Neural cell (in vitro differentiated cells): ENCODE measurements around the gene IGSF11. TPM values are rescaled to one million over a fixed set of nuclear protein-coding genes. Genes with fewer than 3 reads are reported as not detected.

Source experiments
- H2AFZ ChIP-seq: fragments of 200-600, 300-800 bp; sonication (generic), shearing (Covaris generic); 2 replicates; pipeline ENCODE4 v1.6.0; 2014; ENCODE audit warnings: low read depth, mild to moderate bottlenecking, antibody characterized with exemption, low read length, moderate library complexity
- H3F3A ChIP-seq: fragments of 200-600 bp; shearing (Covaris generic); 2 replicates; pipeline ENCODE4 v1.6.1; 2016; ENCODE audit warnings: mild to moderate bottlenecking, moderate library complexity, mixed read lengths, antibody characterized with exemption, low read length; ENCODE audit not compliant: insufficient read depth, poor library complexity, severe bottlenecking
- H3K27ac ChIP-seq: fragments of 200-600, 300-800 bp; sonication (generic), shearing (Covaris generic); 2 replicates; pipeline ENCODE4 v1.5.1; 2014; ENCODE audit warnings: mild to moderate bottlenecking, low read length, moderate library complexity
- H3K27me3 ChIP-seq: fragments of 300-800, 200-600 bp; sonication (generic), shearing (Covaris generic); 2 replicates; pipeline ENCODE4 v1.6.0; 2014; ENCODE audit warnings: mild to moderate bottlenecking, low read depth, low read length, moderate library complexity; ENCODE audit not compliant: insufficient read depth
- H3K36me3 ChIP-seq: fragments of 300-800, 200-600 bp; sonication (generic), shearing (Covaris generic); 2 replicates; pipeline ENCODE4 v1.5.1; 2014; ENCODE audit warnings: mild to moderate bottlenecking, antibody characterized with exemption, low read length, moderate library complexity; ENCODE audit not compliant: insufficient read depth
- H3K4me2 ChIP-seq: fragments of 300-800, 200-600 bp; sonication (generic), shearing (Covaris generic); 2 replicates; pipeline ENCODE4 v1.6.0; 2014; ENCODE audit warnings: mild to moderate bottlenecking, low read length
- H3K4me3 ChIP-seq: fragments of 300-800, 200-600 bp; sonication (generic), shearing (Covaris generic); 2 replicates; pipeline ENCODE4 v1.5.1; 2014; ENCODE audit warnings: mild to moderate bottlenecking, low read length, moderate library complexity
- H3K79me2 ChIP-seq: fragments of 200-600 bp; shearing (Covaris generic); replicated peaks from 2 replicates; pipeline ENCODE4 v1.6.0; 2014; ENCODE audit warnings: mild to moderate bottlenecking, low read length, moderate library complexity; ENCODE audit not compliant: insufficient read depth
- H3K9ac ChIP-seq: fragments of 300-800, 200-600 bp; sonication (generic), shearing (Covaris generic); 2 replicates; pipeline ENCODE4 v1.6.1; 2016; ENCODE audit warnings: mild to moderate bottlenecking, low read length, mixed read lengths
- H3K9me2 ChIP-seq: fragments of 200-600 bp; shearing (Covaris generic); 2 replicates; pipeline ENCODE4 v1.6.1; 2016; ENCODE audit warnings: mild to moderate bottlenecking, low read length, mixed read lengths; ENCODE audit not compliant: insufficient read depth
- H3K9me3 ChIP-seq: fragments of 200-600, 300-800 bp; sonication (generic), shearing (Covaris generic); 2 replicates; pipeline ENCODE4 v1.6.1; 2016; ENCODE audit warnings: mild to moderate bottlenecking, mixed run types, low read length, moderate library complexity, mixed read lengths
- H4K20me1 ChIP-seq: fragments of 200-600 bp; shearing (Covaris generic); 2 replicates; pipeline ENCODE4 v1.6.1; 2016; ENCODE audit warnings: mild to moderate bottlenecking, mixed run types; ENCODE audit not compliant: insufficient read depth
- EP300 ChIP-seq: fragments of 450-650 bp; conservative IDR thresholded peaks from 2 replicates; pipeline ENCODE4 v1.6.1; 2014; ENCODE audit warnings: antibody characterized with exemption, mild to moderate bottlenecking, moderate library complexity; ENCODE audit not compliant: poor library complexity, severe bottlenecking
- EZH2 ChIP-seq: fragments of 200-600, 300-800 bp; shearing (Covaris generic), sonication (generic); IDR thresholded peaks from 2 replicates; pipeline ENCODE4 v1.6.1; 2014; ENCODE audit warnings: antibody characterized with exemption, low read length, borderline replicate concordance, mild to moderate bottlenecking; ENCODE audit not compliant: insufficient read depth, poor library complexity, severe bottlenecking
- MXI1 ChIP-seq: fragments of 450-650 bp; conservative IDR thresholded peaks from 2 replicates; pipeline ENCODE4 v1.6.1; 2014; ENCODE audit warnings: antibody characterized with exemption, mild to moderate bottlenecking; ENCODE audit not compliant: poor library complexity, severe bottlenecking
- POLR2AphosphoS5 ChIP-seq: IDR thresholded peaks from 2 replicates; pipeline ENCODE4 v1.6.1; 2012
- RAD21 ChIP-seq: fragments of 450-650 bp; conservative IDR thresholded peaks from 2 replicates; pipeline ENCODE4 v1.6.1; 2014; ENCODE audit warnings: antibody characterized with exemption, mild to moderate bottlenecking, moderate library complexity
- SMC3 ChIP-seq: fragments of 450-650 bp; conservative IDR thresholded peaks from 2 replicates; pipeline ENCODE4 v1.6.1; 2014; ENCODE audit warnings: antibody characterized with exemption, mild to moderate bottlenecking, moderate library complexity; ENCODE audit not compliant: poor library complexity
- TAF1 ChIP-seq: IDR thresholded peaks from 2 replicates; pipeline ENCODE4 v1.6.1; 2012; ENCODE audit warnings: low read depth
- polyA plus RNA-seq: library from polyadenylated mRNA; depleted of rRNA; stranded (reverse); fragments of >200 nt; gene quantifications from 2 replicates; pipeline ENCODE4 v1.2.3, GENCODE V29; 2014
- TF ChIP-seq, protein P1 (sequence below): fragments of 450-650 bp; IDR thresholded peaks from 2 replicates; pipeline ENCODE4 v1.5.1; 2014; ENCODE audit warnings: antibody characterized with exemption, mild to moderate bottlenecking, moderate library complexity; ENCODE audit not compliant: poor library complexity, severe bottlenecking
- TF ChIP-seq, protein P2 (sequence below): IDR thresholded peaks from 2 replicates; pipeline ENCODE4 v1.6.1; 2012; ENCODE audit warnings: borderline replicate concordance

IGSF11 gene
- polyA plus RNA-seq, 1 donor from 2014 or later, result 1.2 TPM

DNA sequence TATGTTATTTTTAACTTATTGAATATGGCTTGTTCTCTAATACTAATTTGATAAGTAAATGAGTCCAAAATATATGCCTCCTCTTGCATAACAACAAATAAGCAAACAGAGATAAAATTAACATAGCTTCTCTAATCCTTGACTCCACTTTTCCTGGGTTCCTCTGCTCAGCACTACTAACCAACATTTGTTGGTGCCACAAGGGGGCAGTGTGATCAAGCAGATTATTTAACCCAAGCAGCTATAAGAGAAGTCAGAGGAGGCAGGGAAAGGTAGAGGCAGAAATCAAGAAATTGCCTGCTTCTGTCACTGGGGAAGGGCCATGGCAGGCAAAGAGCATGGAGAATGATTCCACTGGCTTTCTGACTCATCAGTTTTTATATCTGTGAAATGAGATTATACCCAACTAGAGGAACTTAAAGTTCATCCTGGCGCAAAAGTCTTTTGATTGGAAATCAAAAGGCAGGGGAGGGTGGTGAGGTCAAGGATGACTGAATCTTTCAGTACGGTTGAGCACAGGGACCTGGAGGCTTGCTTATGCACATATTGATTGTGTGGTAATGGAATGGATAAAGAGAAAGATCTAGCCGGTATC lies 152.2 kb downstream of the IGSF11 start:
- Histone ChIP-seq H3K4me2 (no peak overlapping the region), H3F3A (no peaks in the 10 kb centered on the region), H4K20me1 (no peaks in the 10 kb centered on the region), H3K79me2 (no peaks in the 10 kb centered on the region), H3K9me2 (no peaks in the 10 kb centered on the region), H3K27me3 (no peaks in the 10 kb centered on the region), H3K36me3 (no peaks in the 10 kb centered on the region), H3K27ac (no peak overlapping the region), H3K9me3 (no peaks in the 10 kb centered on the region), H3K9ac (no peak overlapping the region), H2AFZ (no peak overlapping the region), H3K4me3 (no peak overlapping the region)
- TF ChIP-seq TAF1 (no peak), POLR2AphosphoS5 (no peak), MXI1 (no peak), EZH2 (no peak), SMC3 (peak; percentile 92), EP300 (no peak), RAD21 (peak; percentile 88)
- TF ChIP-seq, protein P1, sequence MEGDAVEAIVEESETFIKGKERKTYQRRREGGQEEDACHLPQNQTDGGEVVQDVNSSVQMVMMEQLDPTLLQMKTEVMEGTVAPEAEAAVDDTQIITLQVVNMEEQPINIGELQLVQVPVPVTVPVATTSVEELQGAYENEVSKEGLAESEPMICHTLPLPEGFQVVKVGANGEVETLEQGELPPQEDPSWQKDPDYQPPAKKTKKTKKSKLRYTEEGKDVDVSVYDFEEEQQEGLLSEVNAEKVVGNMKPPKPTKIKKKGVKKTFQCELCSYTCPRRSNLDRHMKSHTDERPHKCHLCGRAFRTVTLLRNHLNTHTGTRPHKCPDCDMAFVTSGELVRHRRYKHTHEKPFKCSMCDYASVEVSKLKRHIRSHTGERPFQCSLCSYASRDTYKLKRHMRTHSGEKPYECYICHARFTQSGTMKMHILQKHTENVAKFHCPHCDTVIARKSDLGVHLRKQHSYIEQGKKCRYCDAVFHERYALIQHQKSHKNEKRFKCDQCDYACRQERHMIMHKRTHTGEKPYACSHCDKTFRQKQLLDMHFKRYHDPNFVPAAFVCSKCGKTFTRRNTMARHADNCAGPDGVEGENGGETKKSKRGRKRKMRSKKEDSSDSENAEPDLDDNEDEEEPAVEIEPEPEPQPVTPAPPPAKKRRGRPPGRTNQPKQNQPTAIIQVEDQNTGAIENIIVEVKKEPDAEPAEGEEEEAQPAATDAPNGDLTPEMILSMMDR, result peak; percentile 87
- TF ChIP-seq, protein P2, sequence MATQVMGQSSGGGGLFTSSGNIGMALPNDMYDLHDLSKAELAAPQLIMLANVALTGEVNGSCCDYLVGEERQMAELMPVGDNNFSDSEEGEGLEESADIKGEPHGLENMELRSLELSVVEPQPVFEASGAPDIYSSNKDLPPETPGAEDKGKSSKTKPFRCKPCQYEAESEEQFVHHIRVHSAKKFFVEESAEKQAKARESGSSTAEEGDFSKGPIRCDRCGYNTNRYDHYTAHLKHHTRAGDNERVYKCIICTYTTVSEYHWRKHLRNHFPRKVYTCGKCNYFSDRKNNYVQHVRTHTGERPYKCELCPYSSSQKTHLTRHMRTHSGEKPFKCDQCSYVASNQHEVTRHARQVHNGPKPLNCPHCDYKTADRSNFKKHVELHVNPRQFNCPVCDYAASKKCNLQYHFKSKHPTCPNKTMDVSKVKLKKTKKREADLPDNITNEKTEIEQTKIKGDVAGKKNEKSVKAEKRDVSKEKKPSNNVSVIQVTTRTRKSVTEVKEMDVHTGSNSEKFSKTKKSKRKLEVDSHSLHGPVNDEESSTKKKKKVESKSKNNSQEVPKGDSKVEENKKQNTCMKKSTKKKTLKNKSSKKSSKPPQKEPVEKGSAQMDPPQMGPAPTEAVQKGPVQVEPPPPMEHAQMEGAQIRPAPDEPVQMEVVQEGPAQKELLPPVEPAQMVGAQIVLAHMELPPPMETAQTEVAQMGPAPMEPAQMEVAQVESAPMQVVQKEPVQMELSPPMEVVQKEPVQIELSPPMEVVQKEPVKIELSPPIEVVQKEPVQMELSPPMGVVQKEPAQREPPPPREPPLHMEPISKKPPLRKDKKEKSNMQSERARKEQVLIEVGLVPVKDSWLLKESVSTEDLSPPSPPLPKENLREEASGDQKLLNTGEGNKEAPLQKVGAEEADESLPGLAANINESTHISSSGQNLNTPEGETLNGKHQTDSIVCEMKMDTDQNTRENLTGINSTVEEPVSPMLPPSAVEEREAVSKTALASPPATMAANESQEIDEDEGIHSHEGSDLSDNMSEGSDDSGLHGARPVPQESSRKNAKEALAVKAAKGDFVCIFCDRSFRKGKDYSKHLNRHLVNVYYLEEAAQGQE, result no peak

- Histone ChIP-seq H3K9me3 (peaks cover 4% of the 10 kb centered on the region), H3K4me3 (no peak overlapping the region), H3F3A (no peaks in the 10 kb centered on the region), H3K9ac (no peak overlapping the region), H3K4me2 (no peak overlapping the region), H3K27me3 (no peaks in the 10 kb centered on the region), H3K36me3 (no peaks in the 10 kb centered on the region), H3K9me2 (no peaks in the 10 kb centered on the region), H3K27ac (no peak overlapping the region), H3K79me2 (no peaks in the 10 kb centered on the region), H2AFZ (no peak overlapping the region), H4K20me1 (no peaks in the 10 kb centered on the region)
- TF ChIP-seq EZH2, result no peak
- TF ChIP-seq POLR2AphosphoS5, result no peak
- TF ChIP-seq, protein P2, result no peak
- no peak for TF ChIP-seq TAF1
Measured at GRCh38 chr3:118868051-118868450, 166.6 kb downstream of the IGSF11 start.
